ENCODE measurements around the gene SORL1. TPM values are rescaled to one million over a fixed set of nuclear protein-coding genes. Genes with fewer than 3 reads are reported as not detected.

Gene SORL1
- total and polyA plus RNA-seq, 2 of the 13 experiments (the other 11 are each of a cell fraction or from before 2014, with no cell fraction given): 21.3 to 148 TPM

DNA sequence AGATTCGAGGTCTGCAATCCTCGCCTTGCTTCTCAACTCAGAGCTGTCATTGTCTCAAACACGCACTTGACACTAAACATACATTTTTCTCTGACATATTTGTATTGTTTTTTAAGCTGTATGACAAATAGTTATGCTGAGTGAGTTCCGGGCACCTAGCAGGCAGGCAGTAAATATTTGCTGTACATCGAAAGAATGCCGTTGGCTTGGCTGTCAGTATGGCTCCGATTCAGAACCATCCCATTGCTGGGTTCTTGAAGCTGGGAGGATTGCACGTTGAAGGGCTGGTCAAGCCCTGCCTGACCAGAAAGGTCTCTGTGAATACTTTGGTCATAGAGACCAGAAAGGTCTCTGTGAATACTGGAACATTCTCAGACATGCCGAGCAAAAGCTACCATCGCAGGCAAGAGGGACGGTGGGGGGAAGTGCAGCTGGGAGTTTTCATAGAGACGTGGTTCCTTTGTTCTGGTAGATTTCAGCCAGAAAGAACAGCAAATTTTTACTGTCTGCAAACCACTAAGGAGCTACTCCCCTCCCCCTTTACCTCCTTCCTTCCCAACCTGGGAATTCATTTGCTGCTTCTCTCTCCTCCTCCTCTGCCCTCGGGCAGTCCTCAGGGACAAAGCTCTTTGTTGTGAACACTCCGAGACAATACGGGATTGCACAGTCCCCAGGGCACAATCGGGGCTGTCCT is 202.9 kb downstream of the SORL1 start (continued):
- peak; percentile 44; the same call in 1 of the 2 replicates for TF ChIP-seq ETV5 (CRISPR knock-in tag; IDR thresholded peaks at IDR 0.05; ENCODE audit: borderline replicate concordance)
- 0 out of 2 replicates have a peak, but pooled peaks have one; percentile 50 for TF ChIP-seq IRX3 (CRISPR knock-in tag; IDR thresholded peaks at IDR 0.05; ENCODE audit: borderline replicate concordance, low read depth)
- peak; percentile 76 for TF ChIP-seq ARID5B (CRISPR knock-in tag; IDR thresholded peaks at IDR 0.05)
- 0 out of 2 replicates have a peak, but pooled peaks have one; percentile 4 for TF ChIP-seq ZNF574 (CRISPR knock-in tag; IDR thresholded peaks at IDR 0.05)
- TF ChIP-seq ZBTB20 (CRISPR knock-in tag; IDR thresholded peaks at IDR 0.05; ENCODE audit: borderline replicate concordance, low read depth): peak; percentile 33; the same call in 1 of the 2 replicates
- TF ChIP-seq MED13 (CRISPR knock-in tag; IDR thresholded peaks at IDR 0.05): no peak
- no peak for TF ChIP-seq SOX6 (IDR thresholded peaks at IDR 0.05)
- TF ChIP-seq SOX6 (CRISPR knock-in tag; IDR thresholded peaks at IDR 0.05): peak; percentile 74
- peak; percentile 68 for TF ChIP-seq FOXP4 (CRISPR knock-in tag; IDR thresholded peaks at IDR 0.05)
- TF ChIP-seq PAXIP1 (CRISPR knock-in tag; conservative IDR thresholded peaks at IDR 0.05): peak; percentile 37; the same call in 1 of the 2 replicates
- peak; percentile 41; the same call in 1 of the 2 replicates for TF ChIP-seq CREM (IDR thresholded peaks at IDR 0.05)
- TF ChIP-seq CREM (CRISPR knock-in tag; IDR thresholded peaks at IDR 0.05): no peak
- 0 out of 2 replicates have a peak, but pooled peaks have one; percentile 7 for TF ChIP-seq SSRP1 (CRISPR knock-in tag; IDR thresholded peaks at IDR 0.05)
- no peak for TF ChIP-seq ZFX (CRISPR knock-in tag; IDR thresholded peaks at IDR 0.05; ENCODE audit: low read depth)
- peak; percentile 88 for TF ChIP-seq SALL1 (CRISPR knock-in tag; IDR thresholded peaks at IDR 0.05)
- TF ChIP-seq ZNF598 (CRISPR knock-in tag; IDR thresholded peaks at IDR 0.05; ENCODE audit: borderline replicate concordance): peak; percentile 4; the same call in 1 of the 2 replicates
- TF ChIP-seq FOXA3 (CRISPR knock-in tag; IDR thresholded peaks at IDR 0.05): peak; percentile 44

Data from HepG2 (cell line).